NOMO-1 treated with dmso at 0.1 percent for 144 hours (cell line): ENCODE data around the gene NEK3.
"Not testable (repeated sequence)": the region's sequence is repeated elsewhere in the genome, so short reads cannot be mapped to it uniquely, and the experiment has no call there.

Experiments
- DNase-seq: peaks from one replicate; lab custom pipeline; 2025; ENCODE audit not compliant: unreplicated experiment; lab: John Stamatoyannopoulos, UW

Gene NEK3

DNA sequence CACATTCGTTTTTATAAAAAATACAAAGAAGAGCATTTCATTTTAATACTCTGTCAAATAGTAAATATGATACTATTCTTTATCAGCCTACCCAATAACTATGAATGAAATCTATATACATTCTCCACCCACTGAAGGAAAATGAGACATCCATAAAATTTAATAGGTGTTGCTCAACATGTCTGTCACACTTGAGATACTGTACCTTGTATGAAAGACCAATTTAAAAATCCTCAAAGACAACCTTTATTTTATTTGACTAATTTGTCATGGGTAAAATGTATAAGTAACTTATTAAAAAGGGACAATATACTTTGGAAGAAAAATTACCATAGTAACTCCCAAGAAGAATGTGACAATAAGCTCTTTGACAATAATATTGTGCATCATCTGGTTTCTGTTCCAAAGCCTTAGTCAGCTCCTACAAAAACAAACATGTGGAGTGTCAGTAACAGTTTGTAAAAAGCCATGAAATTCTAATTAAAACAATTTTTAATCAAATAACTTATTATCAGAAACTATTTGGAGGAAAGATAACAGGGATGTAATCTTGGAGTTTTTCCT lies 11.5 kb upstream of the NEK3 start:
- DNase-seq: not testable (repeated sequence)

DNA sequence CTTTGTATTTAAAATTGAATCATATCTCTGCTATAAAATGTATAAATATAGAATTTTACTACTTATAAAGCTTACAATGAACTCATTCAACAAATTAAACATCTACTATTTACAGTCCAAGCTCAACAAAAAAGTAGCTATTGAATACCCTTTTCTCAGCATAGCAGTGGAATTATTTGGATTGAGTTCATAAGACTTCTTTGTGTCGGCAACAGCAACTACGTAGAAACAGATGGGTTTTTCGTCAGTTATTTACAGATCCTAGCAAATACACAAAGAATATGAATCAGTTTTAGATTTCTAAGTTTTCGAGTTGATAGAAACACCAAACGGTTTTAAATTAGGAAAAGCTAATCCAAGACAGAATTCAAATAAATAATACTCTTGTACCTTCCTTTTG lies 10.4 kb upstream of the NEK3 start:
- no peak for DNase-seq

DNA sequence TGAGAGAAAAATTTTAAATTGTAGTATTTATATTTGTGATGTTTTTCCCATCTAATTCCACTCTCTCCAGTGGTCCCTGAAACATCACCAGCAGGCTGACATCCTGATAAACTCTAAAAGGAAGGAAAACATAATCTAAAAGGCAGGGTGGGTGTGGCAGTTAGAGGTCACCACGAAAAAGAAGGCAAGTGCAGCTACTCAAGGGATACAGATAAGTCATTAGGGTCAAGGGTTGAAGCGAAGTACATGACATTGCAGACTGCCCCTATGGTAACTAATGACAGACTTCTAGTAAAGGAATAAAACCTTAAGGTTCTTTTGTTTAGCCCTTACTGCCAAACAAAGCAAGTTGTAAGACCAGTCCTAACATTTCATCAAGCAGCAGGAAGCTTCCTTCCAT lies 6.0 kb upstream of the NEK3 start:
- no peak for DNase-seq

DNA sequence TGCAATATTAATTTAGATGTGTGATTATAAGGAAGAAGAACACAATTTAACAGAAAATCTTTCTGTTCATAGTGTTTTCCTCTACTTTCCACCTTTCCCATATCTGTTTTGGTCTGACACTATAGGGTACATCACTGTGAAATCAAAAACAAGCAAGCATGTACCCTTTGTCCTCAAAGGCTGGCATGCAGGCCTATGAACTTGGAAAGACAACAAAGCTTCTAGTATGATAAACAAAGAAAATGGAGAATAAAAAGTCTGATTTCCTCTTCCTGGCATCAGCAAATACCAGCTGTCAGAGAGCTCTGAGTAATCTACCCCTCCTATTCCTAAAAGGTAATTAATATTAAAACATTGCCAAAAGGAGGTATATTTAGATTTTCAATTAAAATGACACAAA lies 5.6 kb upstream of the NEK3 start:
- DNase-seq: no peak

DNA sequence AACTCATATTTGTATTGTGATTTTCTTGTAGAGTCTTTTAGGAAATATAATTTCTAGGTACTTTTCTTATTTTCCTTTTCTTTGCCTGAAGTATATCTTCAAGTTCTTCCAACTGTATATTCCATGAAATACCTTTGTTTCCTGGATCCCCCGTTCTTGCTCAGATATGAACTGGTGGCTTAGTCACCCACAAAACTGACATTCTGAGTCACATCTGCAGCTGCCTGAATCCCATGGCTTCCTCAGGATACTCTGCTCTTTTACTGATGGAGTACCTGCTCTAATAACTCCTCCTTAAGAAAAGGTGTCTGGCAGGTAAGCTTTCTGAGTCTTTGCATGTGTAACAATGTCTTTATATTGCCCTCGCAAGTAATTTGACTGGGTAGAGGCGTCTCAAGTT lies 4.5 kb upstream of the NEK3 start:
- DNase-seq: not testable (repeated sequence)

DNA sequence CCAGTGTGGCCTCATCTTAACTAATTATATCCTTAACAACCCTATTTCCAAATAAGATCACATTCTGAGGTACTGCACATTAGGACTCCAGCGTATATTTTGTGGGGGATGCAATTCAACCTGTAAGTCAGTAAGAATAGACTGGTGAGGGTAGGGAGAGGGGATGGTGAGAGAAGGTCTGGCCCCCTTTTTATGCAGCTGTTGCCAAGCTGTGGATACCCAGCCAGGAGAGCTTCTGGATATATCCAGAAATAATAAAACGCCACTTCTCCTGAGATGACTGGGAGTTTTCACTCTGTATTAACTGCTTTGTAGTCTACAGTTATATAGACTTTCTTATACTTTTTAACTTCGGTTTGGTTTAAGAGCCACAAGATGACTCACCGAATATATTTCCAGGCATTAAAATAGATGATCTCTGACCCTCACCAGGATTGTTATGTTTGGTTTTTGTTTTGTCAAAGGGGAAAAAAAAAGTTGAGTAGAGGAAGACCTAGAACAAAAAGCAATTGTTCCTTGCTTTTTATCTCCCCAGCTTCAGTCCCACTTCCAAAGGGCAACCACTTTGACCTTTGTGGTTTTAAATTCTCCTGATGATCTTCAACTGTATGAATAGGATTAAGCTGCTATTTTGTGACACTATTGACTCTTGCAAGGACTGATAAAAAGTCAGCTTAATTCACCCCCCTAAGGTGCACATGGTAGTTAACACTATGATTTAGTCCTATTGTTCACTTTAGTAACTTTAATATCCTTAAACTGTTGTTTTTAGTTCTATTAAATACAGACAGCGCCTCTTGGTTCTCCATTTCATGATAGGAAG lies 3.1 kb upstream of the NEK3 start:
- DNase-seq: no peak

DNA sequence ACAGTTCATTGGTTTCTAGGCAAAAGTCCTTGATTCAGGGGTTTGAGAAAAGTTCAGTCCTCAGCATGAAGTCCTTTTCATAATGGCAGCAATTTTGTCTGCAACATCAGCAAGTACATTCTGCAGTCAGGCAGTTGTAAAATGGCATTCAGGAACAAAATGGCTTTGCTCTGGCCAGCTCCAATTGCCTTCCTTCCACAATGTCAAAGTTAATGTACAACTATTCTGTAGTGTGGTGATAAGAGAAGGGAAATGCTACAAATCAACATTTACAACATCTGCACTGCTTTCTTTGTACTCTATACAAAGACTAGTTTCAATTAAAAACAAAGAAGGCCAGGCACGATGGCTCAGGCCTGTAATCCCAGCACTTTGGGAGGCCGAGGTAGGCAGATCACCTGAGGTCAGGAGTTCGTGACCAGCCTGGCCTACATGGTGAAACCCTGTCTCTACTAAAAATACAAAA lies 1.8 kb upstream of the NEK3 start:
- DNase-seq: no peak

DNA sequence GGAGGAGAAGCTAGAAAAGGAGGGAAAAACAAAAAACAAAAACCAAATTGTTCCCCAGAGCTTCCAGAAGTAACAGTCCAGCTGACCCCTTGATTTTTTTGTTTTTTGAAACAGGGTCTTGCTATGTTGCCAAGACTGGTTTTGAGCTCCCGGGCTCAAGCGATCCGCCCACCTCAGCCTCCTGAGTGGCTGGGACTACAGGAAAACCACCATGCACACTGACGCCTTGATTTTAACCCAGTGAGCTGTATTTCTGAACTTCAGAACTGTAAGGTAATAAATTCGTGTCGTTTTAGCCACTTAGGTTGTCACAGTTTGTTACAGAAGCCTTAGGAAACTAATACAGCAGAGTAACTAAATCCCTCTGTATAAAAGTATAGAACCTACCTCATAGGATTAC lies 1.1 kb upstream of the NEK3 start:
- no peak for DNase-seq

DNA sequence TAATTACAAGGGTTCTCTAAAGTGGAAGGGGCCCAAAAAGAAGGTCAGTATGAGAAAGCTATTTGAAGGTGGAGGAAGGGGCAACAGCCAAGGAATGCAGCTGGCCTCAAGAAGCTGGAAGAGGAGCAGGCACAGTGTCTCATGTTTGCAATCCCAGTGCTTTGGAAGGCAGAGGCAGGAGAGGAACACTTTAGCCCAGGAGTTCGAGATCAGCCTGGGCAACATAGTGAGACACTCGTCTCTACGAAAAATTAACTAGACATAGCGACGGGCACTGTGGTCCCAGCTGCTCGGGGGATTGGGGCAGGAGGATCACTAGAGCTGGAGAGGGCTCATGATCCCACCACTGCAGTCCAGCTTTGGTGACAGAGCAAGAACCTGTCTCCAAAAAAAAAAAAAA lies 656 bp upstream of the NEK3 start:
- DNase-seq: no peak

DNA sequence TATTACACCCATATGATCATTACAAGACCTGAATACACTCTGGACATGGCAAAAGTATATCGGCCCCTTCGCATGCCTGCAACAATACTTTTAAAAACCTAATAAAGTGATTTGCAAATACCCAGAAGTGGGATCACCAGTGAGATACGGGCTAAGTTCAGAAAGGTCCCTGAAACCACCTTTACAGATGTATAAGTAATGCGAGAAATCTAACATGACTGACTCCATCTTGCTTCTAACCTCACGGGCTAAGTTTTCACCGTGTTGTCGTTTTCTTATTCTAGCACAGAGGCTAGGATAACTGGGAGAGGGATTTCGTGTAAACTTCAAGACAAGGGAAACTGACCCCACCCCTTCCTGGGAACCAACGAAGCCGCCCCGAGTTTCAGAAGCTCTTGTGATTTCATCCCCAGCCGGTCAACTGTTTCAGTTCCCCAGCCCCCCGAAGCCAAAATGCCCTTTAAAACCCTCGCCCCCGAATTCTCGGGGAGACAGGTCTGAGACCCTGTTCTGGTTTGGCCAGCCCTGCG lies 703 bp downstream of the NEK3 start:
- no peak for DNase-seq

DNA sequence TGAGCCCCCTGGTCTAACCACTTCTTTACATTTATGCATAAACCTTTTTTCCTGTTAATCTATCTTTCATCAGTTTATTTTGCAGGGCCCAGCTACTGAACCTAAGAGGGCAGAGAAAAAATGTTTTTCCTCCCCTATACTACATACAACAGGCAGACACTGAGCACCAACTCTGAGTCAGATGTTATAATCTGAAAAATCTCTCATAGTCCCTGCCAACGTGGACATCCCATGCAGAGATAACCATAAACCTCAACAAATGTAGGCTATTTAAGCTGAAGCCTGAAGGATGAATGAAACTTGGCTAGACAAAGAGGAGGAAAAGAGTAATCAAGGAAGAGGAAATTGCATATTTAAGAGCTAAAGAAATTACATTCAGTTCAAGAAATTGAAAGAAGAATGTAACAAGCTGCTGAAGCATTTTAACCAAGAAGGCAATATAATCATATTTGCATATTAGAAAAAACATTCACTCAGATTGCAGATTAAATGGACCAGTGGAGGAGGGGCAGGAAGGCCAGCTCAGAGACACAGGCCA lies 2.6 kb downstream of the NEK3 start:
- DNase-seq: no peak

DNA sequence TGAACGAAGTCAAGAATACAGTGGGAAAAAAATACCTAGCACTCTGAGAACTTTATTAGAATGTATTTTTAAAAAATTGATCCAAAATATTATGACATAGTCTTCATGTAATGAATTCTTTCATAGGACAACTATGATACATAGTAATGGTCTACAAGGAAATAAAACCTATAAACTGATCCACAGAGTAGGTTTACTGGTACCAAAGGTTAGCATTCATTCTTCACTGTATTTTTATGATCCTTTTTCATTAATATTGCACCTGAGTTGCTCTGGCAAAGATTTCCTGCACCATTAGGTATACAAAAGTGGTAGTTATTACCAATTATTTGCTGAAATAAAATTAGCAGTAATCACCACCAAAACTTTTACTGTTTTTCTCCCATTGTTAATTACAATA lies 4.2 kb downstream of the NEK3 start:
- DNase-seq: no peak

DNA sequence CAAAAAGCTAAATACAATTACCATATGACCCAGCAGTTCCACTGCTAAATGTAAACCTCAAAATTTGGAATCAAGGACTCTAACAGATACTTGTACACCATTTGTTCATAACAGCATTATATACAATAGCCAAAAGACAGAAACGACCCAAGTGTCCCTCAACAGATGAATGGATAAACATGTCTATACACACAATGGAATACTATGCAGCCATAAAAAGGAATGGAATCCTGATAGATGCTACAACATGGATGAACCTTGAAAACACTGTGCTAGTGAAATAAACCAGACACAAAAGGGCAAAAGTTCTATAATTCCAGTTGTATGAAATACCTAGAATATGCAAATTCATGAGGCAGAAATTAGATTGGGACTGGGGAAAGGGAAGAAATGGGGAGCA lies 12.2 kb downstream of the NEK3 start:
- DNase-seq: no peak

DNA sequence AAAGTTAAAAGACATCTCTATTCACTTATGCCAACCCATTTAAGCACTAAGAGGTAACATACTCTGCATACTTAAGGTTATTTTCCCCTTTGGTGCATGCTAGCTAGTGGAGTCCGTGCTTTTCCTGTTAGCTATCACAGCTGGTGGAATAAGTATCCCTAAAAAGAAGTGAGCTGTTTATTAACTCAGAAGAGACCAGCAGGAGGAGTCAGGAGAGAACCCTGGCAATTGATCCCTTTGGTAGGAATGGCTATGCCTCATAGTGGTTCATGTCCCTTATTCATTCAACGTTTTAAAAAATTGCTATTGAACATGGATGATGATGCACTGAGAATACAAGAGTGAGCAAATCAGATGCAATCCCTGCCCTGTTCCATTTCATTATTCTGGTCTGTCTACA lies 18.1 kb downstream of the NEK3 start:
- no peak for DNase-seq

DNA sequence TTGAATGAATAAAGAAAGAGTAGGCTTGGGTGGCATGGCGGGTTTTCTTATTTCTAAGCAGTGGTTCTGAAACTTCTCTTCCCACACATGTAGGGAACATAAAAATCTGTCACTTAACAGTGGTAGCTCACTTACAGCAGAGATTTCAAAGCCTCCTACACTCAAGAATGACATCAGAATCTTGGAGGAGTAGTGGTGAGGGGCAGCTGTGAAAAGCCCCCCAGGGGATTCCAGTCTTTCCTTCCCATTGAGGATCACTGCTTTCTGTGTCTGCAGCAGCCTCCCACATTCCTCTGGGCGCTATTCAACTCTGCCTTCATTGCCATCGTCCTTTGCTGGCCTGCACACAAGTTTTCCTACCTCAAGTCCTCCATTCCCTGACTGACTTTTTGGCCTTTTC lies 21.9 kb downstream of the NEK3 start:
- no peak for DNase-seq

DNA sequence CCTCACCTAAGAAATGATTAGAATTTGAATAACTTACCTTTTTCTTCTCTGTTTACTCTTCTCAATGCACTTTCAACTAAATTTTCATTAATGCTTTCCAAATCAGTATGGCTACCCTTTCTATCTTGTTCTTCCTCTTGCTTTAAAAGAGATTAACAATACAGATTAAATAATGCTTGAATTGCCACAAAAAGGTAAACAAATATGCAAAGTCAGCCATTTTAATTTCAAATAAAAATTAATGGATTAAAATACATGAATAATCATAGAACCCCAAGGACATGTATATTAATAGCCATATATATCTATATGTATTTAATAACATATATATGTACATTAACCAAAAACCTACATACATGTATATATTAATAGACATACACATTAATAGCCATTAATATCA lies 22.6 kb downstream of the NEK3 start:
- DNase-seq: no peak

DNA sequence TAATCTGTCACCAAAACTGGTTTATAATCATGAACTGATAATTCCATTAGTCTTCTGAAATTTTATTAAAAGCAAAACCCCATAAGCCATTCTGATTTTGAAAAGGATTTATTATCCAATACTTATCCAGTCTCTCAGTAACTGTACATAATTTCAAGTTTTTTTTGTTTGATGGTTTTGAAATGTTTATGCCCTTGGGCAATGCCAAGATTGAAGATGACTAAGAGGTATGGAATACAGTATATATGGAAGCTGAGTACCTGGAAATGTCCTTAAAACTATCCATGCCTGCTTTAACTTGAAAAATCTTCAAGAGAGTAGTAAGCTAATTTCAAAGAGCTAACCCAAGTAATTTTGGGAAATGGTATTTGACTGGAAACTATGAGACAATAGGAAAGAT lies 28.8 kb downstream of the NEK3 start:
- no peak for DNase-seq

DNA sequence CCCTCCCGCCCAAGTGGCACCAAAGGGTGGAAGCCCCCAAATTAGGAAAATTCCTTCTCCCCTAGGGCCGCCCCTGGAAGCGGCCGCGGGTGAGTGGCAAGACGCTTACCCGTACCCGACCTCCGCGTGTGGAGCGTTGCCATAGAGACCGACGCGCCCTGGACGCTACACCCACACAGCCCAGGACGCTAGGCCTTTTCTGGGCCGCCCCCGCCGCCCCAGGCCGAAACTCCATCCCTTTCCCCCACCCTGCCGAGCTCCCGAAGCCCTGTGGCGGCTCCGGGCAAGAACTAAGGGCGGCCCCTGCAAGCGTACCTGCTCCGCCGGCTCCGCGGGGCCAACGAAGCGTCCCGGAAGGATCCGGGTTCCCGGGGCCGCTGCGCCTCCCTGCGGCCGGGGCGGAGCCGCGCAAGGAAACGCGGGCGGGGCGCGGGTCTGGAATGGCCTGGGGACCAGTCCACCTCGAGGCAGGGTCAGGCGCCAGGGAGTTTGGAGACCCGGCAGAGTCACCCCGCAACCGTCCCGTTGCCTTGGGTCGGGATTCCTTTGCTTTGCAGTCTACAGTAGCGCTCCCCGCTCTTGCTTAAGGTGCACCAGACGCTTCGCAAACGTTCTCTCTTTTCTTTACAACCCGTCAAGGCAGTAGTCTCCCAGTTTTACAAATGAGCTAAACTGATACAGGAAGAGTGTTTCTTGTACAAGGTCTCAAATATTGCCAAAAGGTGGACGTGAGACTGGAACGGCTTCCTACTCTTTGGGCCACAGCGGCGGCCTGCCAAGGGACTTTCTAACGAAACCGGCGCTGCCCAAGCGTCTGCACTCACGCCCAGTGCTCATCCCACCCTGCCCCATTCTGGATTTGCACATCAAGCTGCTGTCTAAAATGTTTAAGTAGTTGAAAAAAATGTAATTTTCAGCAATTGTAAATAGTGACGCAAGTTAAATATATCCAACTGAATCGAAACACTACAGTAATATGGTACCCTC lies 30.4 kb downstream of the NEK3 start, which contains the start of gene NEK5:
Gene NEK5, minus strand, starts transcription at position 360 of the 987 bp plus-strand sequence. CDS start 1,591 bp downstream, outside the sequence.
- peak; percentile 17 for DNase-seq

DNA sequence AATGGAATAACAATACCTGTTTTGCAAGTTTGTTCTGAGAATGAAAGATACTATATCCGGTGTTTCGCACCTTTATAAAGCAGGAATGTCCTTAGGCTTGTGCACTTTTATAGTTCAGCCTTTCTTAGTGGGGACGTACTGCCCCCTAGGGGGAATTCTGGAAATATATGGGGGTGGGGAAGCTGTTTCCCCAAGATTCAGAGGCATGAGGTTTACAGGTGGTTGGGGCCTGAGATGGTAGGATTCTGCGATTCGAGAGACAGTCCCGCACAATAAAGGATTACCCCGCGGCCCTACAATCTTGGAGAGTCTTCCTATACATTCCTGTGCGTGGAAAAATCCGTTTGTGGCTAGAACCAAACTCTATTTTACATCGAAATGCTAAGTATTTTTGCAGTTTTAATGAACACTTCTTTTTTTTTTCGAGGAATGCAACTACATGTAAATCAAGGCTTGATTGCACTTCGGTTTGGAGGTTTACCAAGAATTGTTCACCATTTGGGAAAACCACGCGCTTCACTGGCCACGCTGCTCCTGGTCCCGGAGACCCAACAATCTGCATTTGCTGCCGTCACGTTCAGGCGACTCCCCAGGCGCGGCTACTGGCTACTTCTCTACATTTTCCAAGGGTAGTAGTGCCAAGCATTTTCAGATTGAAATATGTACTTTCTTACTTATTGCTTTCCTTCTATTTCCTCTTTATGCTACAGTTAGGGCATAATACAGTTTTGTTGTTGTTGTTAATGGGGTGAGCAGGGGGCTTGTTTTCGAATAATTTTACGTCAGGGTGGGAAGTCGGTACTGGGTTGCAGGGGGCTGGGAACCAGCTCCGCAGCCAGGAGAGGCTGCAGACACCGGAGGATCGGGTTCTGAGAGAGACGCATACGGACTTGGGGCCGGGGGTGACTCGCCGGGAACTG lies 31.4 kb downstream of the NEK3 start:
- DNase-seq: peak; percentile 22

DNA sequence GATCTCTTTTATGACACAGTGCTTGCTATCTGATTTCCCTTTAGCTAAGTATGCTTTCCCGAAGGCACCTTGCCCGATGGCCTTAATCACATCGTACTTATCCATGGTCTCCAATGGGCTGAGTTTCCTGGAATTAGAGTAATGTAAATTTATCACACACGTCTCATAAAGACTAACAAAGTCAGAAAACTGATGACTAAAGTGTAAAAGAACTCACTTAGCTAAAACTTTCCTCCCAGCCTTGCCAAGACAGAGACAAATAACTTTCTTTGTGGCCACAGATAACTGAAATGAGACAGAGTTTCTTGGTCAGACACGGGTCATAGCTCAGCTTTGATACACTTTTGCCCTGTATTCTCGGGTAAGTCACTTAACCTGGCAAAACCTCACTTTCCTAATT lies 32.0 kb downstream of the NEK3 start:
- DNase-seq: no peak
